ENCODE measurements around the gene ADSS1. TPM values are rescaled to one million over a fixed set of nuclear protein-coding genes. Genes with fewer than 3 reads are reported as not detected.

Gene ADSS1
- total RNA-seq, 1 experiment from 2014 or later: 9.9 TPM

- TF ChIP-seq POLR2A (IDR thresholded peaks at IDR 0.05; ENCODE audit: borderline replicate concordance, extremely low read depth, insufficient read depth, insufficient read length) (no peak), SIN3A (IDR thresholded peaks at IDR 0.05; ENCODE audit: low read depth) (no peak)
Measured at GRCh38 chr14:104778694-104779331, 54.8 kb downstream of the ADSS1 start (continued).

DNA sequence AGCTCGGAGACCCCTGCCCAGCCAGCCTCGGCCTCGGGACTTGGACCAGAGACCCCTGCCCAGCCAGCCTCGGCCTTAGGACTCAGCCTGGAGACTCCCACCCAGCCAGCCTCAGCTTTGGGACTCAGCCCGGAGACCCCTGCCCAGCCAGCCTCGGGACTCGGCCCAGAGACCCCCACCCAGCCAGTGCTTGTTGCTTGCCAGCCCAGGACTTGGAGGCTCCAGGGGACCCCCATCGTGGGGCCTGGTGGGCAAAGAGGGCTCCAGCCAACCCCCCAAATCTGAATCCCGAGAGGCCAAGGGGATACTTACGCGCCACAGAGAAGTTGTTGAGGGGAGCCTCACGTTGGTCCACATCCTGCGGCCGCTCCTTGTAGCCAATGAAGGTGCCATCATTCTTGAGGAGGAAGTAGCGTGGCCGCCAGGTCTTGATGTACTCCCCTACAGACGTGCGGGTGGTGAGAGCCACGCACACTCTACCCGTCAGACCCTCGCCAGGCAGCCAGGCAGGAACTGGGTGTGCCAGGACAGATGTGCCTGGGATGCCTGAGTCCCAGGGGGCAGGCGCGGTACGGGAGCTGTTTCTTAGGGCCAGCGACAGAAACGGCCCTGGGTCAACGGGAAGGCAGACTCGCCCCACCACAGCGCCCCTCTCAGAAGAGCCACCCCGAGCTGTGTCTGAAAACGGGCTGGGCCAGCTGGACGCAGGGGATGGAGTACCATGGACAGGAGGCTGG lies 55.9 kb downstream of the ADSS1 start:
- no peak overlapping the region for H3K9ac ChIP-seq (ENCODE audit: low read length)
- intact Hi-C loops (cut with micrococcal nuclease): no loop called here
- TF ChIP-seq YY1 (IDR thresholded peaks at IDR 0.05; ENCODE audit: extremely low read depth, insufficient replicate concordance, low read depth, low read length) (no peak), CBX3 (IDR thresholded peaks at IDR 0.05; ENCODE audit: low read depth) (no peak), RAD21 (IDR thresholded peaks at IDR 0.05; ENCODE audit: low read depth) (no peak), ZBTB33 (IDR thresholded peaks at IDR 0.05; ENCODE audit: extremely low read depth, insufficient replicate concordance, low read length) (no peak), POLR2AphosphoS5 (IDR thresholded peaks at IDR 0.05; ENCODE audit: low read depth, low read length) (no peak), SRF (IDR thresholded peaks at IDR 0.05; ENCODE audit: low read depth) (no peak), EZH2 (IDR thresholded peaks at IDR 0.05) (no peak), EZH2phosphoT487 (IDR thresholded peaks at IDR 0.05; ENCODE audit: borderline replicate concordance) (no peak), MAX (IDR thresholded peaks at IDR 0.05) (no peak), FOSL1 (IDR thresholded peaks at IDR 0.05; ENCODE audit: low read depth) (no peak), ZNF274 (IDR thresholded peaks at IDR 0.05; ENCODE audit: low read depth, low read length) (no peak), POLR2A (IDR thresholded peaks at IDR 0.05; ENCODE audit: borderline replicate concordance, extremely low read depth, insufficient read depth, insufficient read length) (no peak), ZFX (IDR thresholded peaks at IDR 0.05) (no peak), CTCF (IDR thresholded peaks at IDR 0.05 in 2 of 3, conservative IDR thresholded peaks at IDR 0.05 in 1 of 3; ENCODE audit: borderline replicate concordance in 1 of 3, insufficient read depth in 1 of 3, low read depth in 2 of 3, low read length in 2 of 3) (no peak)
- TF ChIP-seq, protein P1, sequence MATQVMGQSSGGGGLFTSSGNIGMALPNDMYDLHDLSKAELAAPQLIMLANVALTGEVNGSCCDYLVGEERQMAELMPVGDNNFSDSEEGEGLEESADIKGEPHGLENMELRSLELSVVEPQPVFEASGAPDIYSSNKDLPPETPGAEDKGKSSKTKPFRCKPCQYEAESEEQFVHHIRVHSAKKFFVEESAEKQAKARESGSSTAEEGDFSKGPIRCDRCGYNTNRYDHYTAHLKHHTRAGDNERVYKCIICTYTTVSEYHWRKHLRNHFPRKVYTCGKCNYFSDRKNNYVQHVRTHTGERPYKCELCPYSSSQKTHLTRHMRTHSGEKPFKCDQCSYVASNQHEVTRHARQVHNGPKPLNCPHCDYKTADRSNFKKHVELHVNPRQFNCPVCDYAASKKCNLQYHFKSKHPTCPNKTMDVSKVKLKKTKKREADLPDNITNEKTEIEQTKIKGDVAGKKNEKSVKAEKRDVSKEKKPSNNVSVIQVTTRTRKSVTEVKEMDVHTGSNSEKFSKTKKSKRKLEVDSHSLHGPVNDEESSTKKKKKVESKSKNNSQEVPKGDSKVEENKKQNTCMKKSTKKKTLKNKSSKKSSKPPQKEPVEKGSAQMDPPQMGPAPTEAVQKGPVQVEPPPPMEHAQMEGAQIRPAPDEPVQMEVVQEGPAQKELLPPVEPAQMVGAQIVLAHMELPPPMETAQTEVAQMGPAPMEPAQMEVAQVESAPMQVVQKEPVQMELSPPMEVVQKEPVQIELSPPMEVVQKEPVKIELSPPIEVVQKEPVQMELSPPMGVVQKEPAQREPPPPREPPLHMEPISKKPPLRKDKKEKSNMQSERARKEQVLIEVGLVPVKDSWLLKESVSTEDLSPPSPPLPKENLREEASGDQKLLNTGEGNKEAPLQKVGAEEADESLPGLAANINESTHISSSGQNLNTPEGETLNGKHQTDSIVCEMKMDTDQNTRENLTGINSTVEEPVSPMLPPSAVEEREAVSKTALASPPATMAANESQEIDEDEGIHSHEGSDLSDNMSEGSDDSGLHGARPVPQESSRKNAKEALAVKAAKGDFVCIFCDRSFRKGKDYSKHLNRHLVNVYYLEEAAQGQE (IDR thresholded peaks at IDR 0.05; ENCODE audit: low read depth): no peak

More for the DNA sequence above, 55.9 kb downstream of the ADSS1 start:
- no peak overlapping the region for H2AFZ ChIP-seq (ENCODE audit: low read depth, low read length, poor library complexity, severe bottlenecking)
- ChIA-PET RAD21 (ENCODE audit: low non-redundant PET in 1 of 2, low total read pairs in 2 of 2, uncharacterized antibody in 2 of 2, unreplicated experiment in 2 of 2) (no interaction called here), CTCF (no interaction called here), POLR2A (no interaction called here)
- no peak overlapping the region for H3K27ac ChIP-seq (ENCODE audit: low read depth, low read length)
- no peak overlapping the region for H3K4me2 ChIP-seq (ENCODE audit: low read length)
- no peaks in the 10 kb centered on the region for H3K27me3 ChIP-seq (ENCODE audit: insufficient read depth, low read length)
- DNase-seq (ENCODE audit: low read depth, low spot score) (no peak), ATAC-seq (no peak)
- peaks cover 7% of the 10 kb centered on the region; the same call in 1 of the 2 replicates for H3K79me2 ChIP-seq (ENCODE audit: insufficient read depth, low read length)
- no peaks in the 10 kb centered on the region for H3K9me2 ChIP-seq (ENCODE audit: insufficient read depth)
- BruUV-seq (replicated peaks): no TSS peak
- no peaks in the 10 kb centered on the region for H3K9me3 ChIP-seq (ENCODE audit: control insufficient read depth in 1 of 2, insufficient read depth in 1 of 2, low read depth in 1 of 2, low read length in 2 of 2)
- H4K20me1 ChIP-seq (ENCODE audit: insufficient read depth): no peaks in the 10 kb centered on the region
- H3K4me3 ChIP-seq (replicated peaks in 1 of 2; ENCODE audit: low read depth in 1 of 2, low read length in 2 of 2): no peak overlapping the region
- no peaks in the 10 kb centered on the region for H3K4me1 ChIP-seq (ENCODE audit: control insufficient read depth in 1 of 2, insufficient read depth in 2 of 2, low read length in 2 of 2)
- H3K36me3 ChIP-seq (ENCODE audit: control insufficient read depth in 1 of 2, insufficient read depth in 2 of 2, low read length in 2 of 2): peaks cover 2 to 9% of the 10 kb centered on the region in 2 experiments; a peak in 2 of 4 replicates
